Endothelial cell of umbilical vein (primary cell): ENCODE measurements around the gene ADIPOR2. TPM values are rescaled to one million over a fixed set of nuclear protein-coding genes. Genes with fewer than 3 reads are reported as not detected.

Experiments used
- BruUV-seq: library from RNA; stranded (reverse); fragments of 400-500 nt; replicated peaks from 2 replicates; lab custom pipeline; 2021; lab: Mats Ljungman, UMichigan
- CTCF ChIA-PET: fragments of 300-600, 350-600 bp; sonication (Branson Sonifier 250); formaldehyde crosslinking; loops from one replicate; lab custom pipeline; 2021; ENCODE audit warnings: antibody characterized with exemption, inconsistent platforms; lab: Charles Lee
- POLR2A ChIA-PET: fragments of 300-600, 350-600 bp; sonication (Branson Sonifier 250); formaldehyde crosslinking; loops from one replicate; lab custom pipeline; 2021; ENCODE audit warnings: antibody characterized with exemption, inconsistent platforms; lab: Charles Lee
- DNase-seq: peaks from one replicate; pipeline ENCODE4 v3.0.0-alpha.2; 2011; ENCODE audit warnings: low read depth, low spot score
- FAIRE-seq: peaks from 2 replicates; lab custom pipeline; 2011; peaks lifted over from hg19 to GRCh38; lab: Jason Lieb, UNC
- H2AFZ ChIP-seq: 2 replicates; pipeline ENCODE4 v1.6.0; 2012; ENCODE audit warnings: low read depth, low read length, control low read depth, inconsistent platforms
- H3K27ac ChIP-seq: 2 replicates; pipeline ENCODE4 v1.5.1; 2011; ENCODE audit warnings: low read depth, mild to moderate bottlenecking, control low read depth, low read length, moderate library complexity; ENCODE audit not compliant: insufficient read depth
- H3K27me3 ChIP-seq, 2 experiments: 2 replicates each; pipeline versions ENCODE4 v1.6.0 to v1.6.1; 2011; ENCODE audit warnings: low read length in 2 of 2, mixed read lengths in 1 of 2; ENCODE audit not compliant: control insufficient read depth in 2 of 2, insufficient read depth in 2 of 2
- H3K36me3 ChIP-seq, 2 experiments: 2 replicates in 1 of 2; 3 replicates in 1 of 2; pipeline ENCODE4 v1.5.1; 2011; ENCODE audit warnings: low read length in 2 of 2, mild to moderate bottlenecking in 1 of 2, moderate library complexity in 1 of 2; ENCODE audit not compliant: control insufficient read depth in 2 of 2, insufficient read depth in 2 of 2; ENCODE audit errors: extremely low read depth in 1 of 2
- H3K4me1 ChIP-seq: 3 replicates; pipeline ENCODE4 v1.5.1; 2011; ENCODE audit warnings: mild to moderate bottlenecking, low read length; ENCODE audit not compliant: control insufficient read depth, insufficient read depth; ENCODE audit errors: extremely low read depth
- H3K4me2 ChIP-seq: 2 replicates; pipeline ENCODE4 v1.6.1; 2011; ENCODE audit warnings: low read length, control low read depth, mixed read lengths; ENCODE audit not compliant: insufficient read depth
- H3K4me3 ChIP-seq, 3 experiments: fragments of 200-600 bp in 1 of 3; sonication (generic), shearing (Covaris generic) in 1 of 3; replicated peaks in 1 of 3; 2 replicates each; pipeline ENCODE4 v1.5.1; 2011 to 2016; ENCODE audit warnings: control low read depth in 3 of 3, low read length in 3 of 3, mild to moderate bottlenecking in 2 of 3, inconsistent platforms in 1 of 3, low read depth in 1 of 3, moderate library complexity in 1 of 3; ENCODE audit not compliant: insufficient read depth in 1 of 3
- H3K79me2 ChIP-seq: 2 replicates; pipeline ENCODE4 v1.6.0; 2012; ENCODE audit warnings: low read length, inconsistent platforms; ENCODE audit not compliant: control insufficient read depth, insufficient read depth
- H3K9ac ChIP-seq: replicated peaks from 2 replicates; pipeline ENCODE3; 2011; ENCODE audit warnings: low read length, control low read depth; ENCODE audit not compliant: insufficient read depth; ENCODE audit errors: extremely low read depth
- H3K9me1 ChIP-seq: replicated peaks from 3 replicates; pipeline ENCODE4 v1.6.0; 2011; ENCODE audit warnings: mild to moderate bottlenecking, low read length; ENCODE audit not compliant: control insufficient read depth, insufficient read depth; ENCODE audit errors: extremely low read depth
- H3K9me3 ChIP-seq: replicated peaks from 2 replicates; pipeline ENCODE4 v1.5.1; 2012; ENCODE audit warnings: low read length, inconsistent platforms; ENCODE audit not compliant: control insufficient read depth, insufficient read depth
- H4K20me1 ChIP-seq: replicated peaks from 2 replicates; pipeline ENCODE3; 2011; ENCODE audit warnings: mild to moderate bottlenecking, low read length; ENCODE audit not compliant: control insufficient read depth, insufficient read depth; ENCODE audit errors: extremely low read depth
- CTCF ChIP-seq, 2 donors: IDR thresholded peaks; 1 replicate in 1 of 2; 2 replicates in 1 of 2; pipeline ENCODE4 v1.5.1; 2011; ENCODE audit warnings: low read length in 2 of 2, mild to moderate bottlenecking in 2 of 2, moderate library complexity in 2 of 2, control low read depth in 1 of 2, inconsistent platforms in 1 of 2, low read depth in 1 of 2; ENCODE audit not compliant: insufficient read depth in 1 of 2; ENCODE audit errors: extremely low read depth in 1 of 2
- EZH2 ChIP-seq: IDR thresholded peaks from 2 replicates; pipeline ENCODE4 v1.6.1; 2012; ENCODE audit warnings: borderline replicate concordance, low read depth, mild to moderate bottlenecking, moderate library complexity, low read length, inconsistent platforms; ENCODE audit not compliant: severe bottlenecking
- FOS ChIP-seq: IDR thresholded peaks from 2 replicates; pipeline ENCODE4 v1.6.1; 2011; ENCODE audit warnings: mild to moderate bottlenecking, low read length, moderate library complexity, borderline replicate concordance; ENCODE audit not compliant: insufficient read depth
- GATA2 ChIP-seq: IDR thresholded peaks from 2 replicates; pipeline ENCODE4 v1.7.0; 2011; ENCODE audit warnings: low read depth, mild to moderate bottlenecking, moderate library complexity, mixed read lengths, low read length; ENCODE audit not compliant: insufficient read length, insufficient read depth
- JUN ChIP-seq: IDR thresholded peaks from 2 replicates; pipeline ENCODE4 v1.6.1; 2011; ENCODE audit warnings: borderline replicate concordance, low read depth; ENCODE audit not compliant: insufficient read length, insufficient read depth
- MAX ChIP-seq: IDR thresholded peaks from 2 replicates; pipeline ENCODE4 v1.6.1; 2011; ENCODE audit not compliant: insufficient read depth, insufficient read length
- MYC ChIP-seq: IDR thresholded peaks from one replicate; pipeline ENCODE4 v1.6.1; 2011; ENCODE audit warnings: mild to moderate bottlenecking, low read depth, low read length
- POLR2A ChIP-seq: IDR thresholded peaks from 2 replicates; pipeline ENCODE4 v1.6.1; 2012; ENCODE audit warnings: low read depth, mild to moderate bottlenecking, control low read depth, low read length
- POLR2AphosphoS5 ChIP-seq: IDR thresholded peaks from 2 replicates; pipeline ENCODE4 v1.6.1; 2012; ENCODE audit warnings: low read depth, mild to moderate bottlenecking, control low read depth, low read length, moderate library complexity; ENCODE audit not compliant: insufficient read depth
- dilution Hi-C: fragments of 300-500 bp; cut with MboI; formaldehyde crosslinking; loops from one replicate; pipeline ENCODE4 v1.15.0; 2019; ENCODE audit warnings: low sequenced_read_pairs; ENCODE audit not compliant: extremely low pct_ligation_motif_present
- intact Hi-C: fragments of 100-400 bp; cut with micrococcal nuclease; formaldehyde crosslinking; loops from one replicate; pipeline ENCODE4 v1.10.0; 2022
- polyA plus RNA-seq, 4 experiments: library from polyadenylated mRNA; depleted of rRNA in 3 of 4; stranded (reverse) in 3 of 4; unstranded in 1 of 4; fragments of >200 nt; gene quantifications; 2 replicates each; pipeline versions ENCODE4 v1.2.1 to v1.2.3, GENCODE V29; 2011 to 2012; ENCODE audit warnings: missing spikeins in 1 of 4
- total RNA-seq: library from RNA; stranded (reverse); gene quantifications from 2 replicates; pipeline ENCODE4 v1.2.3, GENCODE V29; 2021

Gene ADIPOR2
- total and polyA plus RNA-seq, 2 donors (not counting 3 experiments of a cell fraction or from before 2014, with no cell fraction given) = 22.5 to 57.3 TPM

GRCh38 chr12:1808036-1808797 is 117.3 kb downstream of the ADIPOR2 start:
- no peak for TF ChIP-seq POLR2AphosphoS5
- TF ChIP-seq EZH2 = no peak
- no peak for TF ChIP-seq FOS
- H3K36me3 ChIP-seq = no peaks in the 10 kb centered on the region
- no peak overlapping the region for H3K4me2 ChIP-seq
- no peaks in the 10 kb centered on the region for H3K27me3 ChIP-seq
- H3K4me3 ChIP-seq = no peak overlapping the region
- intact Hi-C loops (no loop called here), dilution Hi-C loops (no loop called here)
- no peaks in the 10 kb centered on the region for H3K9me3 ChIP-seq
- POLR2A ChIA-PET = no interaction called here
- CTCF ChIA-PET = no interaction called here
- H2AFZ ChIP-seq = no peak overlapping the region
- FAIRE-seq = no peak
- DNase-seq = no peak
- H3K27ac ChIP-seq = no peak overlapping the region
- H3K79me2 ChIP-seq = no peaks in the 10 kb centered on the region
- no peaks in the 10 kb centered on the region for H4K20me1 ChIP-seq
- no peak overlapping the region for H3K9ac ChIP-seq
- no peaks in the 10 kb centered on the region for H3K9me1 ChIP-seq
- no TSS peak for BruUV-seq
- peaks cover 33% of the 10 kb centered on the region for H3K4me1 ChIP-seq

- intact Hi-C loops = no loop called here
- CTCF ChIA-PET = no interaction called here
- Histone ChIP-seq H3K4me2 (no peak overlapping the region), H3K36me3 (no peaks in the 10 kb centered on the region), H3K4me3 (no peak overlapping the region), H3K9ac (no peak overlapping the region), H4K20me1 (no peaks in the 10 kb centered on the region), H3K4me1 (peaks cover 34% of the 10 kb centered on the region), H3K27me3 (no peaks in the 10 kb centered on the region), H2AFZ (no peak overlapping the region), H3K27ac (no peak overlapping the region), H3K9me1 (no peaks in the 10 kb centered on the region), H3K79me2 (no peaks in the 10 kb centered on the region), H3K9me3 (no peaks in the 10 kb centered on the region)
- DNase-seq (no peak), FAIRE-seq (no peak)
- no peak for TF ChIP-seq MAX
- TF ChIP-seq JUN = no peak
- no peak for TF ChIP-seq GATA2
- TF ChIP-seq MYC = no peak
- no peak for TF ChIP-seq CTCF (IDR thresholded peaks at IDR 0.05; ENCODE audit: extremely low read depth in 1 of 2, insufficient read depth in 1 of 2, low read depth in 1 of 2, low read length in 2 of 2)
- TF ChIP-seq FOS = no peak
- no peak for TF ChIP-seq POLR2AphosphoS5
- no peak for TF ChIP-seq POLR2A
- POLR2A ChIA-PET = no interaction called here
- BruUV-seq = no TSS peak
- dilution Hi-C loops = no loop called here
Measured at GRCh38 chr12:1808798-1809480, 118.1 kb downstream of the ADIPOR2 start.
